Activated CD4-positive, alpha-beta T cell treated with anti-CD3 and anti-CD28 coated beads for 4 hours (primary cell): ENCODE data around the gene DNAJC5G.
"Not testable (repeated sequence)": the region's sequence is repeated elsewhere in the genome, so short reads cannot be mapped to it uniquely, and the experiment has no call there.

Source experiments
- DNase-seq, 2 donors: peaks; one replicate each; pipeline ENCODE4 v3.0.0-alpha.2; 2020

DNAJC5G gene

DNA sequence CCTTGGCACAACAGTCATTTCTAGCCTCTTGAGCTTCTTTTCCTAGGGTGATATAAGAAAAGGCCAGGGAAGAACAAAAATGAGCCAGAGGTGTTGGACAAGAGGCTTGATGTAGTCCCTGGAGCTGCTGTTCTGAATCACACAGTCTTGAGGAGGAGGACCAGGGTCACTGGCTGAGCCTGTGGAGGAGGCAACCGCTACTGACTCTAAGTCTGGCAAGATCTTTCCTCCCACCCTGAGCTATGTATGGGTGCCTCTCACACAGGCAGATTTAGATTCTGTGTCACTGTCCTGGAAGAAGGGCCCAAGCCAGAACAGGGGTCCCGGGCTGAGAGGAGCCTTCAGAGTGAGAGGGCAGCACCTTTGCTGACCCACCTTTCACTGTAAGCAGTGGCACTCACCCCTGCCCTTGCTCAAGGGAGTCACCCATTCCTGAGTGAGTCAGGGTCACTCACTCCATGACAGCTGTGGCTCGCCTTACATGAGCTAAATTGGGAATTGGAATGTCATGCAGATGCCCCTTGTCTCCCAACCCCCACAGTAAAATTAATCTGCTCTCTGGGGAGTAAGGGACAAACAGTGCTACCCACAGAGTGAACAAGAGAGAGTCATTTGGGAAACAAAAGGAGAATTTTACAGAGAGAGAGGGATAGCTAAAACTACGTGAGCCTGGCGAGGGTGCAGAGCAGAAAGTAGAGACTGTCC is 6.8 kb downstream of the DNAJC5G start, which contains the start of gene TRIM54:
TSS of gene TRIM54 (plus strand) at position 575 of the 705 bp plus-strand sequence. CDS start 303 bp downstream, outside the sequence.
- DNase-seq, result no peak

DNA sequence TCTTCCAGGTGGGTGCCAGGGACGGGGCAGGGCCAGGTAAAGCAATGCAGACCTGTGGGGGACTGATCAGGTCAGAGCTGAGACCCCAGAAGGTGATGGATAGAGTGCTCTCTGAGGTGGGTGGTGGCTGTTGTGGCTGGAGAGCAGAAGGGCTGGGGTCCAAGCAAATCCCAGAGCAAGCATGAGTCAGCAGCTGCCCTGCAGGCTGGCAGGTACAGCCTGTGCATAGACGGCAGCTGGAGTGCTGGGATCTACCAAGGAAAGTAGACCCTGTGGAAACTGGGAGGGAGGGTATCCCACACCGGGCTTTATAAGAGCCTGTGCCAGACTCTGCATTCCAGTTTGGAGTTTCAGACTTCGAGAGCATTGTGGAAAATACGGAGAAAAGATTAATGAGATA is 7.7 kb downstream of the DNAJC5G start:
- DNase-seq, result no peak

DNA sequence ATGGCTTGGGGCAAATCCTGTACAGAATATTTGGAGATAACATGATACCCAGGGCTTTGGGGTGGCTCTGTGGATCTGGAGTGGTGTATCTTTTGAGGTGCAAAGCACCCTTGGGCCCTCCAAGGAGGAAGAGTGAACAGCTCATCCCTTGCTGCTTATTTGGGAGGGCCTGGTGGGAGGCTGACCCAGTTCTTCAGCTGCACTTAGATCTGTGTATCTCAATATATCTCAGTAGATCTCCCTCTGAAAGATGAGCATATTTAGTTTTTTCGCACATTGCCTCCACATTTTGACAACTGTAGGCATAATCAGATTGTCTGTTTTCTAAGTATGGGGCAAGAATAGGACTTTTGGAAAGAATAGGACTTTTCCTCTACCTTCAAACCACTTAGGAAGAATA is 9.8 kb downstream of the DNAJC5G start:
- no peak for DNase-seq

DNA sequence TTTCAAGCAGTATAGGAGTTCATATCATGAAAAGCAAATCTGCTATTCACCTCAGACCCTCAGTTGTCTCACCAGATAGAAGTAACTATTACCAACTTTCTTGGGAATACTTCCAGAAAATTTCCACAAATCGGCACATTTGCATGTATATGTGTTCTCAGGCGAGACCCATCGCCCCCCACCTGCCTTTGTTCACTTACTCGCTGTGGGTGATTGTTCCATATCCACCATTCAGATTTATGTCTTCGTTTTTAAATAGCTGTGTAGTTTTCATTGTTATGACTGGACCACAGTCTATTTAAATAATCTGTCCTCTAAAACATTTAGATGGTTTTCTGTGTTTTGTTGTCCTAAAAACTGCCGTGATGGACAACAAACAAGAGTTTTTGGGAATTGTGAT is 10.2 kb downstream of the DNAJC5G start:
- DNase-seq, result no peak

DNA sequence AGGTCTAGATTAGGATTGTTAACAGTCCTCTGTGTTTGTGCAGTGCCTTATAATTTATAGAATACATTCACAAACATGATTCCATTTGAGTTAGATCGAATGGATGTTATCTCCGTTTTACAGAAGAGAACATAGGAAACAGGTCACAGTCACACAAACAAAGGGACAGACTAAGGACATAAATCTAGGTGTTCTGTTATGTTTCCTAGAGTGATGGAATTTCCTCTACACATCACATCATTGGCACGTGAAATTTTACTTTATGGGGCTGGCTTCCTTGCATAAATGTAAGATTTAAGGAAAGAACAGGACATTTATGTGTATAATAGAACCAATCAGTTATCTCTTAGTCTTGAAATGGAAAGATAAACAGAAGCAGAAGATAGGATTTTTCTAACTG is 13.4 kb downstream of the DNAJC5G start:
- no peak for DNase-seq

DNA sequence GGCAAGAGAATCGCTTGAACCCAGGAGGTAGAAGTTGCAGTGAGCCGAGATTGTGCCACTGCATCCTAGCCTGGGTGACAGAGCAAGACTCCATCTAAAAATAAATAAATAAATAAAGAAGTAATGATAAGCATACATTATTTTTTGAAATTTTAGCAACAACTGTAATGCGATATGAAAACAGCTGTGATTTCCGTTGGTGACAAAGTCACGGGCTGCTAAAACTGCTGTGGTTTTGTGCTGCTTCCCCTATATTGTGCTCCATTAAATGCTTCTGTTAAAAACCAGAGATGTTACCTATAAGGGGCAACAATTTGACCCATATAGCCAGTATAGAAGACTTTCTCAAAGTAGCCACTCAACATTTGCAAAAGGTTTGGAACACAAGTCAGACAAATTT is 15.3 kb downstream of the DNAJC5G start:
- no peak for DNase-seq

DNA sequence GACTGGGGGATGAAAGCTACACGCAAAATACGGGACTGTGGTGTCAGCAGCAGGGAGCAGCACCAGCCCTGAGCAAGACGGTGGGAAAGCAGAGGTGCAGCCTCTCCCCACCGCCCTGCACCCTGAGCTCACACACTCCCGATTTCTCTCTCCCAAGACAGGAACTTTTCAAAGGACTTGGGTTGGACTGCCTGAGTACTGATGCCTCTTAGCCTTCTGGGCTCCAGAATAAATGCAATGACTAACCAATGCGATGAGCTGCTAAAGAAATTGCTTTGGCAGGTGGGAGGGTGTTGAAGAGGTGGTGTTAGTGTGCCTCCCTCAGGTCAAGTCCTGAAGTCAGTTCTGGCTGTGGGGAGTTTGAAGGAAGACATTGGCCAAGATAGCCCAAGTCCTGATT is 16.6 kb downstream of the DNAJC5G start:
- no peak for DNase-seq

DNA sequence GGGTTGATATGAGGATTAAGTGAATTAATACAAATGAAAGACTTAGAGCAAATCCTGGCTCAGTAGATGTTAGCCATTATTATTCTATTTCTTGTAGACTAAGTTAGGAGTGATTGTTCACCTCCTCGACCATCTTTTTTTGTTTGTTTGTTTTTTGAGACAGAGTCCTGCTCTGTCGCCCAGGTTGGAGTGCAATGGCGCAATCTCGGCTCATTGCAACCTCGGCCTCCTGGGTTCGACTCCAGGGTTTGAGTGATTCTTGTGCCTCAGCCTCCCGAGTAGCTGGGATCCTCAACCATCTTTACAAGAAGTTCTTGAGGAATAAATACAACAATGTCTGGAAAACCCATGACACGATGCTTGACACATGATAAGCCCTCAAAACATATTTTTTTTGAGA is 19.7 kb downstream of the DNAJC5G start:
- no peak for DNase-seq

DNA sequence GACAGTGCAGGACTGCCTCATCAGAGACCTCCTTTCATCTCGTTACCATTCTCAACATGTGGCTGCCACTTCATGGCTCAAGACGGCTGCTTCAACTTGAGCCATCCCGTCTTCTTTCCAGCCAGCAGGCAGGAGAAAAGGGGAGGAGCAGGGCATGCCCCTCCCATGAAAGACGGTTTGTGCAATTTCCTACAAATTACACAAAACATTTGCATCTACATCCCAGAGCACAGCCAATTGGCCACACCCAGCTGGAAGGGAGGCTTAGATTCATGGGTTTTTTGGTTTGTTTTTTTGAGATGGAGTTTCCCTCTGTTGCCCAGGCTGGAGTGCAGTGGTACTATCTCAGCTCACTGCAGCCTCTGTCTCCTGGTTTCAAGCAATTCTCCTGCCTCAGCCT is 21.2 kb downstream of the DNAJC5G start:
- no peak for DNase-seq

DNA sequence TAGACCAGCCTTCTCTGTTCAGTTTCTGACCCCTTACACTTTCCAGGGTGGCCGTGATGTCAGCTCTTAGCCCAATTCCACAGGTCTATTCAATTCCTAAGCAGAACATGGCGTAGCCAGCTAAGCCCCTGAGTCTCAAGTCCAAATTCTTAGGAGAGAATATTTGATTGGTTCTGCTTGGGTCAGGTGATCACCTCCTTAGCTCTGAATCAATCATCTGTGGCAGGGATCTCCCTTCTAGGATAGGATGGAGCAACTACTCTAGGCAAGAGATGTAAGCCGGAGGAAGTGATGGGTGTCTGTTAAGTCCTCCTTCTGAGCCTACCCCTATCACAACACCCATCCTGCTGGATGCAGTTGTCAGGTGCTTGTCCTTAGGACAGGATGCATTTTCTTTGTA is 22.0 kb downstream of the DNAJC5G start:
- no peak for DNase-seq

DNA sequence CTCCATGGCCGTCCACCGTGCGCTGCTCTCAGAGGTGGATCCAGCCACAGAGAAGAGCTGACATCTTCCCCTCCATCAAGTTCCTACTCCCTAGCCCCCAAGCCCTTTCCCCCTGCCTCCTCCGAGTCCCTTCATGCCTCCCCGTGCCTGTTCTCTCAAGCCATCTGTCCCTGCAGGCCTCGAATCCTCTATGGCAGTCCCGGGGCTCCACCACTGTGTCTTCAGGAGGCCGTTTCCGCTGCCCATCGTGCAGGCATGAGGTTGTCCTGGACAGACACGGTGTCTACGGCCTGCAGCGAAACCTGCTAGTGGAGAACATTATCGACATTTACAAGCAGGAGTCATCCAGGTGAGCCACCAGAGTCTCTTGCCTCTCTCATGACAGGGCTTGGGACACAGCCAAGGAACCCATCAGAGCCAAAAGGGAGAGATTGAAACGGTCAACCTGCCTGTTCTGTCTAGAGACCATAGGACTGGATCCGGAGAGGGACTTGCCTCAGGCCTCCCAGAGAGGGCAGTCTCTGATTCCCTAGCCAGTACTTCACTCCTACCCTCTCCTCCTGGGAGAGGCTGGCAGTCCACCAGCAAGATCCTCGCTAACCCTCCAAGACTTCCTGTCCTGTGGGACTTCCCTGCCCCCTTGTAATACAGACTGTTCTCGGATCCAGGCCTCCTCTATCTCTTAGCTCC is 23.3 kb downstream of the DNAJC5G start:
- no peak for DNase-seq

DNA sequence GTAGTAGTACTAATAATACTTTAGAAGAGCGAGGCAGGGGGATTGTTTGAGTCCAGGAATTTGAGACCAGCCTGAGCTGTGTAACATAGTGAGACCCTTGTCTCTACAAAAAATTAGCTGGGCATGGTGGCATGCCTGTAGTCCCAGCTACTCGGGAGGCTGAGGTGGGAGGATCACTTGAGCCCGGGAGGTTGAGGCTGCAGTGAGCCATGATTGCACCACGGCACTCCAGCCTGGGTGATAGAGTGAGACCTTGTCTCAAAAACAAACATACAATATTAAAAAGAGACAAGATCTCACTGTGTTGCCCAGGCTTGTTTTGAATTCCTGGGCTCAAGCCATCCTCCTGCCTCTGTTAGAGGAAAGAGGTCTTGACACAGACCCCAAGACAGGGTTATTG is 25.4 kb downstream of the DNAJC5G start:
- DNase-seq, result not testable (repeated sequence)

DNA sequence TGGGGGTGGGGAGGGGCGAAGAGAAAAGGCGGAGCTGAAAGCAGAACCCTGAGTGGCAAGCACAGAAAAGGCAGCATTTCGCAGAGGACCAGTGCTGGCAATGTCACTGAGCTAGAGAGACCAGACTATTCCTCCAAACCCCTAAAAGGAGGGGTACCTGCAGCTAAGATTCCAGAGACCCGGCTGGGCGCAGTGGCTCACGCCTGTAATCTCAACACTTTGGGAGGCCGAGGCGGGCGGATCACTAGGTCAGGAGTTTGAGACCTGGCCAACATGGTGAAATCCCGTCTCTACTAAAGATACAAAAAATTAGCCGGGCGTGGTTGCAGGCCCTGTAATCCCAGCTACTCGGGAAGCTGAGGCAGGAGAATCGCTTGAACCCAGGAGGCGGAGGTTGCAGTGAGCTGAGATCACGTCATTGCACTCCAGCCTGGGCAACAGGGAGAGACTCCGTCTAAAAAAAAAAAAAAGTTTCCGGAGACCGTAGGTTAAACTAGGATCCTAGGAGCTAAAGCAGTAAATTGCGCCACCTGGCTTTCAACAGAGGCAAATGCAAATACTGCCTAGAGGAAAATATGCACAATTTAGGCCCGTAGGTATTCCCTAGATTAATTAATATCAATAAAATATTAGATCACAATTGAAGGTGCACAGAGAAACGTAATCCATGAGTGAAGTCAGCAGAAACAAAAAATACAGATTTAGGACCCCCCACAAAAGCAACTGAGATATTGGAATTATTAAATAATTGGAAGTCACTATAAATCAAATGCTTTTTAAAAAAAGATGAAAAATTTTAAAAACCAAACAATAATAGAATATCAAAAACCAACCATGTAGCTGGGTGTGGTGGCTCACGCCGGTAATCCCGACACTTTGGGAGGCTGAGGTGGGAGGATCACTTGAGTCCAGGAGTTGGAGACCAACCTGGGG is 28.1 kb downstream of the DNAJC5G start:
- DNase-seq, result peak; percentile 34 to 45

DNA sequence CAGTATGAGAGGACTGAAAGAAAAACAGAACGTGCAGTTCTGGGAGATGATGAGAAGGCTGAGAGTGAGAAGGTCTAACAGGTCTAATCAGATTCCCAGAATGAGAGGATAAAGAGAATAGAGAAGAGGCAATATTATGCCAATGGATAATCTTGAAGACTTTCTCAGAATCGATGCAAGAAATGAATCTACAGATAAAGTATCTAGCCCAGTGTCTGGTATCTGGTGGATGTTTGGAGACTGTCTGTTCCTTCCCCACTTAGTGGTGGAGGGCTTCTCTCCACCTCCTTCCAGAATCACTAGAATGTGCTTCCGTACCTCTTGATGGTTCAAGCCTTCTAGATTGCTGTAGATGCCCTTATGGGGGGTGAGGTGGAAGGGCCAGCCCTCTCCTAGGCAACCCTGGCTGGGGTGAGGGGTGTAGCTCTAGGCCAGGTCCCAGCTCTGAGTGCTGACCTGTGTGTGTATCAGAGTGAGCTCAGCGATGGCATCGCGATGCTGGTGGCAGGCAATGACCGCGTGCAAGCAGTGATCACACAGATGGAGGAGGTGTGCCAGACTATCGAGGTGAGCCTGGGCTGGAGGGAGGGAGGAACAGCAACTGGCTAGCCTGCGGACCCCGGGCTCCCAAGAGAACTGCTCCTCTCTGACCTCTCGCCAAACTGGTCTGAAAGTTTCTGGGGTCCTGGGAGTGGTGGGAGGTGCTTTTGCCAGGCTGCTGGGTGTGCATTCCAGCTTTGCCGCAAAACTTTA is 29.4 kb downstream of the DNAJC5G start:
- DNase-seq, result no peak

DNA sequence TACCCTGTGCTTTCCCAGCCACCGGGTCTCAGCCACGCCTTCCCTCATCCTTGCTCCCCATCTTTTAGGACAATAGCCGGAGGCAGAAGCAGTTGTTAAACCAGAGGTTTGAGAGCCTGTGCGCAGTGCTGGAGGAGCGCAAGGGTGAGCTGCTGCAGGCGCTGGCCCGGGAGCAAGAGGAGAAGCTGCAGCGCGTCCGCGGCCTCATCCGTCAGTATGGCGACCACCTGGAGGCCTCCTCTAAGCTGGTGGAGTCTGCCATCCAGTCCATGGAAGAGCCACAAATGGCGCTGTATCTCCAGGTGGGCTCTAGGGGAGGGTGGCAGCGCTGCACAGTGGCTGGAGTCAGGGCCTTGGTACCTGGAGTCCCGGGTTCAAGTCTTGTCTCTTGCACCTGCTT is 30.3 kb downstream of the DNAJC5G start:
- no peak for DNase-seq

DNA sequence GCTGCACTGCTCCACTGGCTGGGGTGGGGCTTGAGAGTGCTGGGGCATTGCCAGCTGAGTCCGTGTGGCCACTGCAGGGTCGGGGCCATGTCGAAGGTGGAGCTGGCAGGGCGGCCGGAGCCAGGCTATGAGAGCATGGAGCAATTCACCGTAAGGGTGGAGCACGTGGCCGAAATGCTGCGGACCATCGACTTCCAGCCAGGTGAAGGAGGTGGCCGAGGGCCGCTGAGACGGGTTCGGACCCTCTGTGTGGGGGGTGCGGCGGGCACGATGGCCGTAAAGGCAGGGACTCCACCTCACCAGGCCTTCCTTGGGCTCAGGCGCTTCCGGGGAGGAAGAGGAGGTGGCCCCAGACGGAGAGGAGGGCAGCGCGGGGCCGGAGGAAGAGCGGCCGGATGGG is 30.9 kb downstream of the DNAJC5G start:
- no peak for DNase-seq

DNA sequence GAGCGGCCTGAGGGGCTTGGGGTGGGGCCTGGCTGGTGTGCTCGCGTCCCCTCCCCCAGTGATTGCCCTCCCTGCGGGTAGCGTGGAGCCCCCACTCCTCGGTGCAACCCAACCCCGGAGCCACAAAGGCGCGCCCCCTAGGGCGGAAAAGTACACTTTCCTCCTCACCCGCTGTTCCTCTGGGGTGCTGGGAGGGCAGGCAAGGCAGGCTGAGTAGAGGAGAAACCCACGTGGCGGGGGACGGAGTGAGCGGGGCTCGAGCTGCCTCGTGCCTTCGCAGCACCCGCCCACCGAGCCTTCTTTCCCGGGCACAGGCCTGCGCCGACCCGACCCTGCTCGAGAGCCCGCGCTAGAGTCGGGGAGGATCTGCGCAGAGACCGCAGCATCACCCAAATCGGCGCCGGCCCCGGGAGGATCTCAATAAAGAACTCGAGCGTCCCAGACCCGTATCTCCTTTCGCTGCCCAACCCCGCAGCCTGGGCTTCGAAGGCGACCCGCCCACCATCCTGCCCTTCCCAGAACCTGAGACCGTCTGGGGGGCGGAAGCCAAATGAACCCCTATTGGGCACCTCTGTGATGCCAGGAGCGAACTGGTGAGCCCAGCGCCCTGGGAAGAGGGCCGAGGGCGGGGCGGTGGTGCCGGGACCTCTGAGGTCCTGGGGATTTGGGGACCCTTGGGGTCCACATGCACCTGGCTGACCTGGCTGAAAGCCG is 31.5 kb downstream of the DNAJC5G start:
- peak; percentile 18 to 32 for DNase-seq

DNA sequence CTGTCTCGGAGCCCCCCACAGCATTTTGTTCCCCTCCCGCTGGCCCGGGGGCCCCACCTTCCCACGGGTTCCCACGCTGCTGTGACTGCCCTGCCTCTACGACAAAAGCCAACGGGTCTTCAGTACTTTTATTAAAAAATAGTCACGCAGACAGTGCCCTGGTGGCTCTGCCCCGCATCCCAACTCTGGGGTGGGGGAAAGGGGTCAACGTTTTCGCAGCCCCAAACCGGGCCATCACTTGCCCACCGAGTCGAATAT is 32.0 kb downstream of the DNAJC5G start:
- no peak for DNase-seq

DNA sequence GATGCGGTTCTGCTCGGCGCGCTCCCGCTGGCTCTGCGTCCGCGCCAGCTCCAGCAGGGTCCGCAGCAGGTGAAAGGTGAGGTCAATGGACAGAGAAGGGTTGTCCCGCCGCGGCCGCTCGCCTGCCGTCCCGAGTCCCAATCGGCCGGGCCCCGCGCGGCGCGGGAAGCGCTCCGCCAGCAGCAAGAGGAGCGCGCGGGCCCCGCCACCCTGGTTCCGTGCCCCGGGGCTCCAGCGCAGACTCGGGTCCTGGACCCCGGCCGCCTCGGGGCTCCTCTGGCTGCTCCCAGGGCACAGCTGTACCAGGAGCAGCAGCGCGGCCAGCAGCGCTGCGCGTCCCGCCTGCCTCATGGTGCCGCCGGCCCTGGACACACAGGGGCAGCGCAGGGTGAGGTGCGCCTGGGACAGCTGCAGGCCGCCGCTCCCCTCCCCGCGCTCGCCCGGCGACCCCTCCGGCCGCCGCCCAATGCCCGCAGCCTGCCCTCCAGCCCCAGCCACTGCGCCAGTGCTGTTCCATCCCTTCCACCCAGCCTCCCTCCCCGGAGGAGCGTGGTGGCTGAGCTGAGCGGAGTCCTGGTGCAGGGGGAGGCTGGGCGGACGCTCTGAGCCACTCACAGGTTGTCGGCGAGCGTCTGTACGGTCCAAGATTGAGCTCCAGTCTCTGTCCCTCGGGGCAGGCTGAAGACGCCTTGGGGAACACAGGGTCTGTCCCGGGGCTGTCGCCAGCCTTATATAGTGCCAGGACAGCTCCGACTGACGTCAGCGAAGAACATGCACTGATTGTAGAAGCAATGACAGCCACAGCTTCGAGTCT is 32.5 kb downstream of the DNAJC5G start:
- DNase-seq, result no peak

DNA sequence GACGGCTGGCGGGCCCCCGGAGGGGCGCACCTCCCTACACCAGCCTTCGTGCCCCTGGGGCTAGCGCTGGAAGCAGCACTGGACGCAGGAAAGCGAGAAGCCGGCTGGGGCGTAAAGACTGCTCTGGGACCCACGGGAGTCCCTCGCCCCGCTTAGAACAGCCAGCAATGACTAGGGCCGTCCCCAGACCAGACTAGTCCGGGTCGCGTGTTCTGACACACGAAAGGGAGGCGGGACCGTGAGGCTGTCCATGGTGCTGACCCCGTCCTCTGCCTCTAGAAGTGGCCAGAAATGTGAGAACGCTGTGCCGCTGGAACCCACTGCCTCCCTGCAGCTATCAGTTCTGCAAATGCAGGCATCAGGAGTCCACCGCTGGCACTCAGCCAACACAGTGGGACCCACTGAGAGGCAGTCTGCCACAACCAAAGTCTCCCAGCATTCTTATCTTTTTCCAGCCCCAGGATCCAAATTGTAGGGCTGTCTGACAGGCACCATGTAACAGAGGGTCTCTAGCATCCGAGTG is 33.2 kb downstream of the DNAJC5G start, which contains the start of gene UCN:
TSS of gene UCN (minus strand) at position 87 of the 523 bp plus-strand sequence. CDS start 550 bp downstream, outside the sequence.
- no peak for DNase-seq

DNA sequence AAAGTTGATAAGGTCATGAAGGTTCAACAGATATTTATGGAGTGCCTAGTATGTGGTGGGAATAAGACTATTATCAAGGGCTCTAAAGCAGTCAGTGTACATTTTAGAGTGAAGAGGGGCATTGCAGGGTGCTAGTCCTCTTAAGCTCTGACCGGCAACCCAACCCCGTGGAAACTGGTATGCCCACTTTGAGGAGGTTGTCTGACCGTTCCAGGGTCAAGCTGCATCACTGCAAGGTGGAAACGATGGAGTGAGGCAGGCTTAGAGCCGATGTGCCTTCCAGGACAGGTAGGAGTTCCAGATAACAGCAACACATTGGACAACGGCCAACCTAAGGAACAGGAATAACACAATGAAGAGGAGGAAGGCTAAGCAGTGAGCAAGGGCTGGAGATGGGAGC is 34.4 kb downstream of the DNAJC5G start:
- no peak for DNase-seq
